ENCODE measurements around the gene ZNF311. TPM values are rescaled to one million over a fixed set of nuclear protein-coding genes. Genes with fewer than 3 reads are reported as not detected.
"Not testable (repeated sequence)": the region's sequence is repeated elsewhere in the genome, so short reads cannot be mapped to it uniquely, and the experiment has no call there.

The ZNF311 gene
- total RNA-seq, 4 donors from 2014 or later = 0.35 to 1.4 (median 0.88) TPM

DNA sequence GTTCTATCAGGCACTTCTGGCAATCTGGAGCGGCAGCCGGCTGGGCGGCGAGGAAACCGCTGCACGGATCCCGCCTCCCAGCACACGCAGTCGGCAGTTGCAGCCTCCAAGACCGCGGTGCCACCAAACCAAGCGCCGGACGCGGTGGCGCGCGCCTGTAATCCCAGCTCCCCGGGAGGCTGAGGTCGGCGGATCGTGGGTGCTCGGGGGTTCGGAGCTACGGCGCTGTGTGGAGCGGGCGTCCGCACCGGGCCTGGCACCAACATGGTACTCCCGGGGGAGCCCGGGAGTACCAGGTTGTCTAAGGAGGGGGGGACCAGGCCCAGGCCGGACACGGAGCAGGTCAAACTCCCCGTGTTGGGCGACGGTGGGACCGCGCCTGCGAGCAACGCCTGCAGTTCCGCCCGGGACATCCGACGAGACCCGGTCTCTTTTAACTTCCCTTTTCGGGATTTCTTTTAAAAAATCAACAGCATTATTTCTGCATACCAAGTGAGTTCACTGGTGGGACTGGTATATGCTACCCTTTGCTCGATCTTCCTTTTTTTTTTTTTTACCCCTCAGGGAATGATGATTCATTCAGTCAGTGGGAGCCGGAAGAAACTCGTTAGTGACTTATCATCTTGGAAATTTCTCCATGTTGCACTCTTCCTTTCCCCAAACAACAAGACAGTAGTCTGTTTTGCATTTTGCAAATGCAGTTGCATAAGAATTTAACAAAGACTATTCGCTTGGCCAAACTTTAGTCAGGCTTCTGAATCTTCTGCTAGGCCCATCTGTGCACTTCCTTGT, 27.6 kb downstream of the ZNF311 start:
- WGBS, 2 donors (ENCODE audit: low coverage in 1 of 2) = 42 to 51% methylated on average over 9 to 19 of the region's 51 CpGs

DNA sequence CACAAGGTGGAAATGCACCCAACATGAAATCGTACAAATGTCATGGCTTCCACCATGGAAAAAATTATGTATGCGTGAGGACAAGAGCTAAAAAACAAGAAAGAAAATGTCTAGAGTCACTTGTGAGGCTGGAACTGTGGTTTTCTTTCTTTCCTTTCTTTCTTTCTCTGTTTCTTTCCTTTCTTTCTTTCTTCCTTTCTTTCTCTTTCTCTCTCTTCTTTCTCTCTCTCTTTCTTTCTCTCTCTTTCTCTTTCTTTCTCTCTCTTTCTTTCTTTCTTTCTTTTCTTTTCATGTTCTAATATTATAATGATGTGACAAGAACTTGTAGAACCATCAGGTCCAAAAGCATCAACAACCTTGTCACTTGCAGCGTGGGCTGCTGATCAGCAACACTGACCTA, 28.4 kb downstream of the ZNF311 start:
- no peak for TF ChIP-seq POLR2A (IDR thresholded peaks at IDR 0.05)
- TF ChIP-seq EP300 (IDR thresholded peaks at IDR 0.05) = no peak
- no peak for TF ChIP-seq POLR2AphosphoS5 (IDR thresholded peaks at IDR 0.05)
- no peak for TF ChIP-seq CTCF (IDR thresholded peaks at IDR 0.05)
- Histone ChIP-seq H3K9me3 (no peaks in the 10 kb centered on the region), H3K27ac (no peak overlapping the region), H3K36me3 (no peaks in the 10 kb centered on the region), H3K4me1 (peaks cover 0 to 17% (median 0%) of the 10 kb centered on the region in 3 donors), H3K27me3 (peaks cover 34% of the 10 kb centered on the region), H3K4me3 (no peak overlapping the region)
- ATAC-seq = no peak
- 80 to 88% methylated on average over 3 of the region's 3 CpGs for WGBS, 2 donors (ENCODE audit: low coverage in 1 of 2)

More for the DNA sequence above, 27.6 kb downstream of the ZNF311 start:
- TF ChIP-seq CTCF (IDR thresholded peaks at IDR 0.05) (no peak), POLR2AphosphoS5 (IDR thresholded peaks at IDR 0.05) (no peak), POLR2A (IDR thresholded peaks at IDR 0.05) (no peak), EP300 (IDR thresholded peaks at IDR 0.05) (no peak)
- Histone ChIP-seq H3K36me3 (no peaks in the 10 kb centered on the region), H3K4me1 (peaks cover 0 to 20% (median 0%) of the 10 kb centered on the region in 3 donors), H3K4me3 (peak overlapping the region in 1 of 2 donors; percentile 38), H3K27ac (no peak overlapping the region), H3K9me3 (no peaks in the 10 kb centered on the region), H3K27me3 (peaks cover 34% of the 10 kb centered on the region)
- no peak for ATAC-seq

GRCh38 chr6:28974505-28974904, 30.6 kb downstream of the ZNF311 start:
- Histone ChIP-seq H3K4me1 (peaks cover 0 to 8% (median 0%) of the 10 kb centered on the region in 3 donors), H3K36me3 (no peaks in the 10 kb centered on the region), H3K27ac (no peak overlapping the region), H3K4me3 (no peak overlapping the region), H3K9me3 (no peaks in the 10 kb centered on the region), H3K27me3 (peaks cover 34% of the 10 kb centered on the region)
- WGBS, 2 donors (ENCODE audit: low coverage in 1 of 2) = 90 to 100% methylated on average over 1 of the region's 1 CpG
- ATAC-seq = no peak
- no peak for TF ChIP-seq EP300 (IDR thresholded peaks at IDR 0.05)
- TF ChIP-seq POLR2AphosphoS5 (IDR thresholded peaks at IDR 0.05) = no peak
- TF ChIP-seq CTCF (IDR thresholded peaks at IDR 0.05) = no peak
- TF ChIP-seq POLR2A (IDR thresholded peaks at IDR 0.05) = no peak

DNA sequence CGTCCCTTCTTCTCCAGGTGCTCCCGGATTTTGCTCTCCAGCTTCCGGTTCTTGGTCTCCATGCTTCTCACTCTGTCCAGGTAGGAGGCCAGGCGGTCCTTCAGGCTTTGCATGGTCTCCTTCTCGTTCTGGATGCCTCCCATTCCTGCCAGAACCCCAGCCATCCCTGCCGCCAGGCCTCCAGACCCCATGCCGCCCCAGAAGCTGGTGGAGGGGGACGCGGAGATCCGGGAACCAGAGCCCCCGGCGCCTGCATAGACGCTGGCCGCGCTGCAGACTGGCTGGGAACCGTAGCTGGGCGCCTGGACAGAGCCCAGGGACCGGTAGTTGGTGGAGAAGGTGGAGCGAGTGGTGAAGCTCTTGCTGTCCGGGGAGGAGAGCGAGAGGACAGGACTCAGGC, 35.1 kb downstream of the ZNF311 start:
- 91 to 100% methylated on average over 1 to 6 of the region's 21 CpGs for WGBS, 2 donors (ENCODE audit: low coverage in 1 of 2)
- not testable (repeated sequence) for H3K27me3 ChIP-seq

DNA sequence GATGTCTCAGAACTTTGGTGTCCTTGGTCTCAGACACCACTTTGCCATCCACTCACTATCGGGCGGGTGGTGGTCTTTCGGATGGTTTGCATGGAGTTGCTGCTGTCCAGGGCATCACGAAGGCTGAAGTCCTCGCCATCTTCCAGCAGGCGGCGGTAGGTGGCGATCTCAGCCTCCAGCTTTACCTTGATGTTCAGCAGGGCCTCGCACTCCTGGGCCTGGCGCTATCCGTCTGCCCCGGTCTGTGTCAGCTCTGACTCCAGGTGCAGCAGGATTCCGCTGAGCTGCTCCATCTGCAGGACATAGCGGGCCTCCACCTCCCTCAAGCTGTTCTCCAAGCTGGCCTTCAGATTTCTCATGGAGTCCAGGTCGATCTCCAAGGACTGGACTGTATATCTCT, 36.0 kb downstream of the ZNF311 start:
- no peak for TF ChIP-seq EP300 (IDR thresholded peaks at IDR 0.05)
- TF ChIP-seq POLR2AphosphoS5 (IDR thresholded peaks at IDR 0.05) = no peak
- TF ChIP-seq CTCF (IDR thresholded peaks at IDR 0.05) = no peak
- no peak for TF ChIP-seq POLR2A (IDR thresholded peaks at IDR 0.05)
- 61% methylated on average over 11 of the region's 15 CpGs; no CpG with 5 or more reads in 1 of the 2 donors for WGBS, 2 donors (ENCODE audit: low coverage in 1 of 2)
- Histone ChIP-seq H3K27ac (no peak overlapping the region), H3K4me1 (no peaks in the 10 kb centered on the region), H3K4me3 (no peak overlapping the region), H3K36me3 (no peaks in the 10 kb centered on the region), H3K27me3 (peaks cover 11% of the 10 kb centered on the region), H3K9me3 (peaks cover 0 to 9% (median 0%) of the 10 kb centered on the region in 3 donors)
- no peak for ATAC-seq

More for the DNA sequence above, 35.1 kb downstream of the ZNF311 start:
- H3K36me3 ChIP-seq, H3K4me3 ChIP-seq, H3K9me3 ChIP-seq, H3K27ac ChIP-seq, ATAC-seq, H3K4me1 ChIP-seq: not testable (repeated sequence)
